GM23338 (cell line): ENCODE results near the gene EBF4. TPM values are rescaled to one million over a fixed set of nuclear protein-coding genes. Genes with fewer than 3 reads are reported as not detected.
A peak's percentile ranks its signal among the peaks of the same experiment; 100 is the strongest.

Experiments
- ATAC-seq: fragments of 200-7000 bp; cut with Tn5 transposase; 3 replicates; pipeline ENCODE4 v1.9.1; 2020
- DNase-seq: peaks from one replicate; pipeline ENCODE4 v3.0.0-alpha.2; 2015; ENCODE audit warnings: low spot score
- H2AFZ ChIP-seq: fragments of 200-600 bp; sonication (generic); 2 replicates; pipeline ENCODE4 v1.8.0; 2016; ENCODE audit warnings: antibody characterized with exemption, mild to moderate bottlenecking, moderate library complexity
- H3F3A ChIP-seq: fragments of 200-600 bp; sonication (generic); replicated peaks from 2 replicates; pipeline ENCODE4 v1.8.0; 2017; ENCODE audit warnings: antibody characterized with exemption, mixed run types, low read depth
- H3K27ac ChIP-seq: fragments of 200-600 bp; sonication (generic); 2 replicates; pipeline ENCODE4 v1.6.1; 2016; ENCODE audit warnings: low read depth
- H3K27me3 ChIP-seq: fragments of 200-600 bp; sonication (generic); 2 replicates; pipeline ENCODE4 v1.8.0; 2016; ENCODE audit warnings: mild to moderate bottlenecking, mixed run types, moderate library complexity; ENCODE audit not compliant: insufficient read depth
- H3K36me3 ChIP-seq: fragments of 200-600 bp; sonication (generic); 2 replicates; pipeline ENCODE4 v1.8.0; 2016; ENCODE audit warnings: mild to moderate bottlenecking; ENCODE audit not compliant: insufficient read depth
- H3K4me1 ChIP-seq: fragments of 200-600 bp; sonication (generic); 2 replicates; pipeline ENCODE4 v1.8.0; 2016; ENCODE audit warnings: mild to moderate bottlenecking, moderate library complexity; ENCODE audit not compliant: insufficient read depth
- H3K4me2 ChIP-seq: fragments of 200-600 bp; sonication (generic); 2 replicates; pipeline ENCODE4 v1.7.1; 2017; ENCODE audit warnings: mixed run types
- H3K4me3 ChIP-seq: fragments of 200-600 bp; sonication (generic); 2 replicates; pipeline ENCODE4 v1.6.1; 2016; ENCODE audit warnings: mixed run types
- H3K79me2 ChIP-seq: fragments of 200-600 bp; sonication (generic); replicated peaks from 2 replicates; pipeline ENCODE4 v1.8.0; 2017; ENCODE audit warnings: mild to moderate bottlenecking; ENCODE audit not compliant: insufficient read depth
- H3K9me2 ChIP-seq: fragments of 200-600 bp; sonication (generic); 2 replicates; pipeline ENCODE4 v1.8.0; 2017; ENCODE audit not compliant: insufficient read depth
- H4K20me1 ChIP-seq: fragments of 200-600 bp; sonication (generic); replicated peaks from 2 replicates; pipeline ENCODE4 v1.8.0; 2017; ENCODE audit warnings: mild to moderate bottlenecking; ENCODE audit not compliant: insufficient read depth
- H3K27ac Mint-ChIP-seq: 2 replicates; pipeline ENCODE4 v1.8.0; 2020; ENCODE audit warnings: inconsistent platforms, mild to moderate bottlenecking, moderate library complexity, mixed read lengths
- H3K27me3 Mint-ChIP-seq: 3 replicates; pipeline ENCODE4 v1.8.0; 2022; ENCODE audit warnings: low read depth, mild to moderate bottlenecking, moderate library complexity, mixed read lengths, inconsistent platforms; ENCODE audit not compliant: insufficient read depth, poor library complexity
- H3K36me3 Mint-ChIP-seq: 3 replicates; pipeline ENCODE4 v1.8.0; 2021; ENCODE audit warnings: low read depth, mild to moderate bottlenecking, inconsistent platforms, moderate library complexity, mixed read lengths
- H3K4me1 Mint-ChIP-seq: 3 replicates; pipeline ENCODE4 v1.8.0; 2020; ENCODE audit warnings: mild to moderate bottlenecking, inconsistent platforms, mixed read lengths
- H3K4me3 Mint-ChIP-seq: 3 replicates; pipeline ENCODE4 v1.8.0; 2021; ENCODE audit warnings: moderate library complexity, mild to moderate bottlenecking, inconsistent platforms, mixed read lengths
- H3K9me3 Mint-ChIP-seq: 3 replicates; pipeline ENCODE4 v1.8.0; 2020; ENCODE audit warnings: moderate library complexity, mild to moderate bottlenecking, inconsistent platforms, mixed read lengths
- CREB1 ChIP-seq: fragments of 250-450 bp; sonication (Bioruptor Pico); IDR thresholded peaks from 2 replicates; pipeline ENCODE4 v1.5.0; 2020; ENCODE audit warnings: low read depth, mild to moderate bottlenecking, moderate library complexity
- ETS1 ChIP-seq: IDR thresholded peaks from 2 replicates; pipeline ENCODE4 v1.6.1; 2016; ENCODE audit warnings: antibody characterized with exemption
- NANOG ChIP-seq: IDR thresholded peaks from 2 replicates; pipeline ENCODE4 v1.6.1; 2016; ENCODE audit warnings: antibody characterized with exemption, borderline replicate concordance
- POLR2AphosphoS5 ChIP-seq: IDR thresholded peaks from 2 replicates; pipeline ENCODE4 v1.6.1; 2016; ENCODE audit warnings: antibody characterized with exemption, low read depth
- ZNF114 ChIP-seq: fragments of 250-450 bp; sonication (Bioruptor Pico); IDR thresholded peaks from 2 replicates; pipeline ENCODE4 v1.5.0; 2020; ENCODE audit warnings: mild to moderate bottlenecking, moderate library complexity
- polyA plus RNA-seq: library from polyadenylated mRNA; unstranded; fragments of >200 nt; fragmentation: Nextera tagmentation; extraction: Ambion mirVana; gene quantifications from 2 replicates; pipeline ENCODE4 v1.2.1, GENCODE V29; 2016
- total RNA-seq: library from RNA; depleted of rRNA; stranded (reverse); fragments of >200 nt; shearing (Covaris generic); gene quantifications from 2 replicates; pipeline ENCODE4 v1.2.3, GENCODE V29; 2014
- TF ChIP-seq, protein P1 (sequence below): fragments of 250-450 bp; sonication (Bioruptor Pico); IDR thresholded peaks from 2 replicates; pipeline ENCODE4 v1.5.0; 2020; ENCODE audit warnings: mild to moderate bottlenecking, moderate library complexity

Gene EBF4
- total and polyA plus RNA-seq, 2 experiments from 2014 or later, result 0.66 to 1.6 TPM

- Histone ChIP-seq H3K4me1 (peaks cover 4% of the 10 kb centered on the region; the same call in 1 of the 2 replicates), H3K36me3 (0 out of 2 replicates have a peak, but pooled peaks cover 3% of the 10 kb centered on the region), H4K20me1 (peaks cover 9% of the 10 kb centered on the region; the same call in 1 of the 2 replicates), H3K79me2 (peaks cover 23% of the 10 kb centered on the region; the same call in 1 of the 2 replicates), H3K4me3 (peak within 1 kb of the TSS; percentile 73), H3K27me3 (peaks cover 8% of the 10 kb centered on the region; the same call in 1 of the 2 replicates), H2AFZ (no peak within 1 kb of the TSS), H3K9me2 (no peaks in the 10 kb centered on the region; the same call in 1 of the 2 replicates), H3F3A (peaks cover 15% of the 10 kb centered on the region), H3K27ac (peak within 1 kb of the TSS; percentile 98), H3K4me2 (peak within 1 kb of the TSS; percentile 98)
- Mint-ChIP-seq H3K9me3 (no peaks in the 10 kb centered on the region), H3K27me3 (peaks cover 6% of the 10 kb centered on the region), H3K27ac (peak within 1 kb of the TSS; percentile 97), H3K4me1 (peaks cover 5% of the 10 kb centered on the region), H3K4me3 (peak within 1 kb of the TSS; percentile 79), H3K36me3 (peaks cover 45% of the 10 kb centered on the region)
- peak; percentile 88 for TF ChIP-seq POLR2AphosphoS5
- peak; percentile 98 for TF ChIP-seq CREB1 (CRISPR knock-in tag)
- TF ChIP-seq ZNF114 (CRISPR knock-in tag), result no peak
- peak; percentile 31; the same call in 1 of the 2 replicates for TF ChIP-seq NANOG
- TF ChIP-seq, protein P1, sequence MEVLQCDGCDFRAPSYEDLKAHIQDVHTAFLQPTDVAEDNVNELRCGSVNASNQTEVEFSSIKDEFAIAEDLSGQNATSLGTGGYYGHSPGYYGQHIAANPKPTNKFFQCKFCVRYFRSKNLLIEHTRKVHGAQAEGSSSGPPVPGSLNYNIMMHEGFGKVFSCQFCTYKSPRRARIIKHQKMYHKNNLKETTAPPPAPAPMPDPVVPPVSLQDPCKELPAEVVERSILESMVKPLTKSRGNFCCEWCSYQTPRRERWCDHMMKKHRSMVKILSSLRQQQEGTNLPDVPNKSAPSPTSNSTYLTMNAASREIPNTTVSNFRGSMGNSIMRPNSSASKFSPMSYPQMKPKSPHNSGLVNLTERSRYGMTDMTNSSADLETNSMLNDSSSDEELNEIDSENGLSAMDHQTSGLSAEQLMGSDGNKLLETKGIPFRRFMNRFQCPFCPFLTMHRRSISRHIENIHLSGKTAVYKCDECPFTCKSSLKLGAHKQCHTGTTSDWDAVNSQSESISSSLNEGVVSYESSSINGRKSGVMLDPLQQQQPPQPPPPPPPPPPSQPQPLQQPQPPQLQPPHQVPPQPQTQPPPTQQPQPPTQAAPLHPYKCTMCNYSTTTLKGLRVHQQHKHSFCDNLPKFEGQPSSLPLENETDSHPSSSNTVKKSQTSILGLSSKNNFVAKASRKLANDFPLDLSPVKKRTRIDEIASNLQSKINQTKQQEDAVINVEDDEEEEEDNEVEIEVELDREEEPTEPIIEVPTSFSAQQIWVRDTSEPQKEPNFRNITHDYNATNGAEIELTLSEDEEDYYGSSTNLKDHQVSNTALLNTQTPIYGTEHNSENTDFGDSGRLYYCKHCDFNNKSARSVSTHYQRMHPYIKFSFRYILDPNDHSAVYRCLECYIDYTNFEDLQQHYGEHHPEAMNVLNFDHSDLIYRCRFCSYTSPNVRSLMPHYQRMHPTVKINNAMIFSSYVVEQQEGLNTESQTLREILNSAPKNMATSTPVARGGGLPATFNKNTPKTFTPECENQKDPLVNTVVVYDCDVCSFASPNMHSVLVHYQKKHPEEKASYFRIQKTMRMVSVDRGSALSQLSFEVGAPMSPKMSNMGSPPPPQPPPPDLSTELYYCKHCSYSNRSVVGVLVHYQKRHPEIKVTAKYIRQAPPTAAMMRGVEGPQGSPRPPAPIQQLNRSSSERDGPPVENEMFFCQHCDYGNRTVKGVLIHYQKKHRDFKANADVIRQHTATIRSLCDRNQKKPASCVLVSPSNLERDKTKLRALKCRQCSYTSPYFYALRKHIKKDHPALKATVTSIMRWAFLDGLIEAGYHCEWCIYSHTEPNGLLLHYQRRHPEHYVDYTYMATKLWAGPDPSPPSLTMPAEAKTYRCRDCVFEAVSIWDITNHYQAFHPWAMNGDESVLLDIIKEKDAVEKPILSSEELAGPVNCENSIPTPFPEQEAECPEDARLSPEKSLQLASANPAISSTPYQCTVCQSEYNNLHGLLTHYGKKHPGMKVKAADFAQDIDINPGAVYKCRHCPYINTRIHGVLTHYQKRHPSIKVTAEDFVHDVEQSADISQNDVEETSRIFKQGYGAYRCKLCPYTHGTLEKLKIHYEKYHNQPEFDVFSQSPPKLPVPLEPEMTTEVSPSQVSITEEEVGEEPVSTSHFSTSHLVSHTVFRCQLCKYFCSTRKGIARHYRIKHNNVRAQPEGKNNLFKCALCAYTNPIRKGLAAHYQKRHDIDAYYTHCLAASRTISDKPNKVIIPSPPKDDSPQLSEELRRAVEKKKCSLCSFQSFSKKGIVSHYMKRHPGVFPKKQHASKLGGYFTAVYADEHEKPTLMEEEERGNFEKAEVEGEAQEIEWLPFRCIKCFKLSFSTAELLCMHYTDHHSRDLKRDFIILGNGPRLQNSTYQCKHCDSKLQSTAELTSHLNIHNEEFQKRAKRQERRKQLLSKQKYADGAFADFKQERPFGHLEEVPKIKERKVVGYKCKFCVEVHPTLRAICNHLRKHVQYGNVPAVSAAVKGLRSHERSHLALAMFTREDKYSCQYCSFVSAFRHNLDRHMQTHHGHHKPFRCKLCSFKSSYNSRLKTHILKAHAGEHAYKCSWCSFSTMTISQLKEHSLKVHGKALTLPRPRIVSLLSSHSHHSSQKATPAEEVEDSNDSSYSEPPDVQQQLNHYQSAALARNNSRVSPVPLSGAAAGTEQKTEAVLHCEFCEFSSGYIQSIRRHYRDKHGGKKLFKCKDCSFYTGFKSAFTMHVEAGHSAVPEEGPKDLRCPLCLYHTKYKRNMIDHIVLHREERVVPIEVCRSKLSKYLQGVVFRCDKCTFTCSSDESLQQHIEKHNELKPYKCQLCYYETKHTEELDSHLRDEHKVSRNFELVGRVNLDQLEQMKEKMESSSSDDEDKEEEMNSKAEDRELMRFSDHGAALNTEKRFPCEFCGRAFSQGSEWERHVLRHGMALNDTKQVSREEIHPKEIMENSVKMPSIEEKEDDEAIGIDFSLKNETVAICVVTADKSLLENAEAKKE (CRISPR knock-in tag), result no peak
- TF ChIP-seq ETS1, result peak; percentile 92
- DNase-seq, result peak; percentile 96
- peak; percentile 90 for ATAC-seq
Measured at GRCh38 chr20:2663887-2664719, 28.5 kb upstream of the EBF4 start, which contains the start of gene IDH3B. TSS of gene IDH3B (minus strand) at chr20:2664216. CDS start at chr20:2664188, 28 bp downstream.
